A673 (cell line): ENCODE results near the gene MSH2. TPM values are rescaled to one million over a fixed set of nuclear protein-coding genes. Genes with fewer than 3 reads are reported as not detected.

Source experiments
- BruUV-seq: library from RNA; stranded (reverse); fragments of 400-500 nt; replicated peaks from 2 replicates; lab custom pipeline; 2021; lab: Mats Ljungman, UMichigan
- CTCF ChIA-PET: fragments of 300-600 bp; sonication (Branson Sonifier 250); formaldehyde crosslinking; loops from one replicate; lab custom pipeline; 2022; ENCODE audit warnings: antibody characterized with exemption; lab: Charles Lee
- POLR2A ChIA-PET: fragments of 300-600 bp; sonication (Branson Sonifier 250); formaldehyde crosslinking; loops from one replicate; lab custom pipeline; 2022; ENCODE audit warnings: antibody characterized with exemption; ENCODE audit not compliant: low non-redundant PET; lab: Charles Lee
- DNase-seq: peaks from one replicate; pipeline ENCODE4 v3.0.0-alpha.2; 2015; ENCODE audit warnings: low spot score
- H3K27ac ChIP-seq: fragments of 200-600 bp; sonication (generic); 2 replicates; pipeline ENCODE4 v1.5.1; 2016; ENCODE audit warnings: mixed run types, low read depth, mild to moderate bottlenecking, mixed read lengths, antibody characterized with exemption, low read length; ENCODE audit not compliant: poor library complexity, severe bottlenecking
- H3K27me3 ChIP-seq: fragments of 200-600 bp; sonication (generic); replicated peaks from 2 replicates; pipeline ENCODE4 v1.6.1; 2017; ENCODE audit warnings: mixed run types, low read depth, mild to moderate bottlenecking, mixed read lengths, antibody characterized with exemption, low read length; ENCODE audit not compliant: insufficient read depth, poor library complexity
- H3K36me3 ChIP-seq: fragments of 200-600 bp; sonication (generic); 2 replicates; pipeline ENCODE4 v1.6.1; 2016; ENCODE audit warnings: mixed run types, mild to moderate bottlenecking, mixed read lengths, antibody characterized with exemption, low read length; ENCODE audit not compliant: insufficient read depth, poor library complexity, severe bottlenecking
- H3K4me1 ChIP-seq: fragments of 200-600 bp; sonication (generic); 2 replicates; pipeline ENCODE4 v1.6.1; 2017; ENCODE audit warnings: mixed run types, mild to moderate bottlenecking, mixed read lengths, antibody characterized with exemption, low read length; ENCODE audit not compliant: insufficient read depth, poor library complexity, severe bottlenecking
- H3K4me3 ChIP-seq: fragments of 200-600 bp; sonication (generic); 2 replicates; pipeline ENCODE4 v1.5.1; 2016; ENCODE audit warnings: low read depth, mixed run types, mild to moderate bottlenecking, mixed read lengths, low read length; ENCODE audit not compliant: poor library complexity, severe bottlenecking
- H3K9me3 ChIP-seq: fragments of 200-600 bp; sonication (generic); 2 replicates; pipeline ENCODE4 v1.6.1; 2016; ENCODE audit warnings: mixed run types, low read depth, mild to moderate bottlenecking, mixed read lengths, antibody characterized with exemption, low read length; ENCODE audit not compliant: poor library complexity, severe bottlenecking
- EZH2 ChIP-seq: fragments of 200-600 bp; sonication (generic); IDR thresholded peaks from 2 replicates; pipeline ENCODE4 v1.6.1; 2017; ENCODE audit warnings: borderline replicate concordance, low read depth, mild to moderate bottlenecking, mixed read lengths, antibody characterized with exemption, low read length; ENCODE audit not compliant: poor library complexity, severe bottlenecking
- intact Hi-C: fragments of 100-400 bp; cut with micrococcal nuclease; formaldehyde crosslinking; loops from one replicate; pipeline ENCODE4 v1.10.0; 2022; ENCODE audit not compliant: unreplicated experiment
- total RNA-seq: library from RNA; stranded (reverse); gene quantifications from 2 replicates; pipeline ENCODE4 v1.2.3, GENCODE V29; 2021
- TF ChIP-seq, protein P1 (sequence below): fragments of 300-800, 200-600 bp; sonication (generic); conservative IDR thresholded peaks from 2 replicates; pipeline ENCODE4 v1.5.1; 2017; ENCODE audit warnings: low read depth, mild to moderate bottlenecking, antibody characterized with exemption, low read length, moderate library complexity, mixed read lengths

The MSH2 gene
- total RNA-seq, 1 experiment from 2014 or later = 83.7 TPM

DNA sequence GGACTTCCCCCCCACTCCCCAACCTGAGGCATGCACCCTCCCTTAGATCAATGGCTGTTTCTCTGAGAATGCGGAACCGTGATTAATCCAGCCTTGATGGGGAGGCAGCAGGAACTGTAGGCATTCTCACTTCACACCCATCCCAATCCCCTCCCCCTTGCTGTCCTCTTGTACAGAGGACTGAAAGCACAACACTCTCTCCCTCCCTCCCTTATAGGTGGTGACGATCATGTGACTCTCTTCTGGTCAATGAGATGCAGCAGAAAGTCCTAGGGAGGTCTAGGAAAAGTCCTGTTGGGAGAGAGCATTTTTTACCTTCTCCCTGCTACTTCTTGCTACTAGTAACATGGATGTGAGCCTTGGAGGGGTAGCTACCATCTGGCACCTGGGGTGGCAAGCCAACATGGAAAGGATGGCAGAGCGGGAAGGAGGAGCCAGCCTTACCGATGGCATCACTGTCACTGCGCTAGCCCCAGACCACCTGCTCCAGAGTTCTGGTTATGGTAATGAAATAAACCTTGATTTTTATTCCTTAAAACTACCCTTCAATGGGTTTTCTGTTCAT lies 106.9 kb downstream of the MSH2 start:
- no peaks in the 10 kb centered on the region for H3K4me1 ChIP-seq
- POLR2A ChIA-PET = no interaction called here
- H3K36me3 ChIP-seq = no peaks in the 10 kb centered on the region
- H3K27me3 ChIP-seq = no peaks in the 10 kb centered on the region
- no peak for DNase-seq
- H3K27ac ChIP-seq = no peak overlapping the region
- H3K9me3 ChIP-seq = no peaks in the 10 kb centered on the region
- intact Hi-C loops = no loop called here
- no peak for TF ChIP-seq EZH2
- TF ChIP-seq, protein P1, sequence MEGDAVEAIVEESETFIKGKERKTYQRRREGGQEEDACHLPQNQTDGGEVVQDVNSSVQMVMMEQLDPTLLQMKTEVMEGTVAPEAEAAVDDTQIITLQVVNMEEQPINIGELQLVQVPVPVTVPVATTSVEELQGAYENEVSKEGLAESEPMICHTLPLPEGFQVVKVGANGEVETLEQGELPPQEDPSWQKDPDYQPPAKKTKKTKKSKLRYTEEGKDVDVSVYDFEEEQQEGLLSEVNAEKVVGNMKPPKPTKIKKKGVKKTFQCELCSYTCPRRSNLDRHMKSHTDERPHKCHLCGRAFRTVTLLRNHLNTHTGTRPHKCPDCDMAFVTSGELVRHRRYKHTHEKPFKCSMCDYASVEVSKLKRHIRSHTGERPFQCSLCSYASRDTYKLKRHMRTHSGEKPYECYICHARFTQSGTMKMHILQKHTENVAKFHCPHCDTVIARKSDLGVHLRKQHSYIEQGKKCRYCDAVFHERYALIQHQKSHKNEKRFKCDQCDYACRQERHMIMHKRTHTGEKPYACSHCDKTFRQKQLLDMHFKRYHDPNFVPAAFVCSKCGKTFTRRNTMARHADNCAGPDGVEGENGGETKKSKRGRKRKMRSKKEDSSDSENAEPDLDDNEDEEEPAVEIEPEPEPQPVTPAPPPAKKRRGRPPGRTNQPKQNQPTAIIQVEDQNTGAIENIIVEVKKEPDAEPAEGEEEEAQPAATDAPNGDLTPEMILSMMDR = no peak
- BruUV-seq = no TSS peak
- CTCF ChIA-PET = no interaction called here
- H3K4me3 ChIP-seq = no peak overlapping the region

DNA sequence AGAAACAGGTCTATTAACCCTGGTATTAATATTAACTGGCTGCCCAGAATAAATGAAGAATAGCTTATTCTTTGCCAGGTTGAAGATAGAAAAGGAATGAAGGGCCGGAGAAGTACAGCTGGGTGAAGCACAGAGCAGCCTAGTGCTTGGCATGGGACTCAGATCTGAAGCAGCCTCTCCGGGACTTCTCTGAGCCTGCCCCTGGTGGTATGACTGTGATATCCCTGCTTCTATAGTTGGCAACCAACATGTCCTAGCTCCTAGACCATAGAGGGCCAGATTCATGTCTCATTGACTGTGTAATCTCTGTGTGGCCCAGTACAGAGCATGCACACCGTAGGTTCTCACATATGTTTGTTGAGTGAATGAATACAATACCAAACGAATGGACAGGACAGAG lies 107.8 kb downstream of the MSH2 start:
- no peak for TF ChIP-seq EZH2
- TF ChIP-seq, protein P1 = 0 out of 2 replicates have a peak, but pooled peaks have one; percentile 11
- H3K4me3 ChIP-seq = no peak overlapping the region
- H3K27me3 ChIP-seq = no peaks in the 10 kb centered on the region
- BruUV-seq = no TSS peak
- intact Hi-C loops = no loop called here
- H3K36me3 ChIP-seq = no peaks in the 10 kb centered on the region
- no peaks in the 10 kb centered on the region for H3K4me1 ChIP-seq
- ChIA-PET CTCF (interaction anchor here (0.6 kb wide), 2 partner anchors 257 to 259 kb away, joined by 3 to 5 read pairs; no protein-coding TSS in a partner anchor), POLR2A (interaction anchor here (0.6 kb wide), 1 partner anchor 421 kb away, joined by 6 read pairs; no protein-coding TSS in a partner anchor)
- no peak for DNase-seq
- H3K27ac ChIP-seq = no peak overlapping the region
- no peaks in the 10 kb centered on the region for H3K9me3 ChIP-seq

DNA sequence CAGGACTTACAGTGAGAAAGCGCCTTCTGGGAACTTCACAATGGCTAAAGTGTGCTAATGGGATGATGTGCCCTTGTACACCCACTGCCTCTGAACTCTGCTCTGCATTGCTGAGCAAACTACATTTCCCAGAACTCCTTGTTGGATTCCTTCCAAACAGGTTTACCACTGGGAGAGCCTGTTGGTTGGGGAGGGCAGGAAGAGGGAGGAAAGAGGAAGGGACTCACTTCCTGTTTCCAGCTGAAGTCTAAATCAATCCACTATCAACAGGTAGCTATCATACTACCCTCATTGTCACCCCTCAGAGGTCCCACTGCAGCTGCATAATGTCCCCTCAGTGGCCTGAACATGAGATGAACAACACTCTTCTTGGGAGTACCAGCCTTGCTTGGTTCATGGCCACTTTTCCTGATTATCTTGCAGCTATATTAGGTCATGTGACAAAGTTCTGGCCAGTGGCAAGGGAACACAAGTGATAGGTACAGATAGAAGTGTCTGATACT lies 109.7 kb downstream of the MSH2 start:
- Histone ChIP-seq H3K27me3 (no peaks in the 10 kb centered on the region), H3K9me3 (no peaks in the 10 kb centered on the region), H3K4me1 (no peaks in the 10 kb centered on the region), H3K4me3 (no peak overlapping the region), H3K36me3 (no peaks in the 10 kb centered on the region), H3K27ac (no peak overlapping the region)
- DNase-seq = peak; percentile 58
- ChIA-PET CTCF (interaction anchor here (0.7 kb wide), 1 partner anchor 766 kb away, joined by 3 read pairs; no protein-coding TSS in a partner anchor), POLR2A (no interaction called here)
- TF ChIP-seq EZH2 = no peak
- TF ChIP-seq, protein P1 = no peak
- no TSS peak for BruUV-seq
- intact Hi-C loops = no loop called here
